Lower leg skin (tissue), 3 donors: ENCODE results near the gene CADM4.

Source experiments
- CTCF ChIP-seq, 3 donors: fragments of 450-650 bp; IDR thresholded peaks; one replicate each; pipeline ENCODE4 v1.5.1; 2016; ENCODE audit warnings: antibody characterized with exemption in 3 of 3, mild to moderate bottlenecking in 3 of 3, moderate library complexity in 2 of 3
- POLR2A ChIP-seq, 2 donors: fragments of 450-650 bp; IDR thresholded peaks; one replicate each; pipeline ENCODE4 v1.6.1; 2016 to 2017; ENCODE audit warnings: antibody characterized with exemption in 2 of 2, mild to moderate bottlenecking in 1 of 2, moderate library complexity in 1 of 2

- TF ChIP-seq CTCF (IDR thresholded peaks at IDR 0.05) (no peak), POLR2A (IDR thresholded peaks at IDR 0.05) (no peak)
These were observed 44.3 kb upstream of the CADM4 start for GRCh38 chr19:43683905-43684304.
